GM21737 (cell line): ENCODE results near the gene RASGEF1B.

ENCODE experiments used
- ATAC-seq: cut with Tn5 transposase; IDR thresholded peaks from one replicate; pipeline ENCODE4 v1.9.1; 2021; ENCODE audit warnings: mild to moderate bottlenecking, moderate library complexity; ENCODE audit not compliant: unreplicated experiment

RASGEF1B gene

GRCh38 chr4:81471588-81472280 is at the start of gene RASGEF1B:
Gene RASGEF1B (minus strand): TSS chr4:81471907. CDS start chr4:81459508, 12,399 bp downstream.
- ATAC-seq = peak; percentile 92

GRCh38 chr4:81519856-81520255 is 48.1 kb upstream of the RASGEF1B start:
- no peak for ATAC-seq

- no peak for ATAC-seq
Measured at GRCh38 chr4:81519427-81519773, 47.7 kb upstream of the RASGEF1B start.

GRCh38 chr4:81518762-81519426 is 47.2 kb upstream of the RASGEF1B start:
- ATAC-seq = no peak

- ATAC-seq = no peak
Measured at GRCh38 chr4:81516241-81516640, 44.5 kb upstream of the RASGEF1B start.

GRCh38 chr4:81512757-81513501 is 41.2 kb upstream of the RASGEF1B start:
- no peak for ATAC-seq

- ATAC-seq = no peak
Measured at GRCh38 chr4:81512001-81512756, 40.5 kb upstream of the RASGEF1B start.

GRCh38 chr4:81510643-81511178 is 39.0 kb upstream of the RASGEF1B start:
- ATAC-seq = no peak

GRCh38 chr4:81509822-81510221 is 38.1 kb upstream of the RASGEF1B start:
- no peak for ATAC-seq

- ATAC-seq = no peak
Measured at GRCh38 chr4:81509191-81509590, 37.5 kb upstream of the RASGEF1B start.

- no peak for ATAC-seq
Measured at GRCh38 chr4:81508411-81509185, 36.9 kb upstream of the RASGEF1B start.

GRCh38 chr4:81507530-81507929 is 35.8 kb upstream of the RASGEF1B start:
- ATAC-seq = no peak

- ATAC-seq = peak; percentile 45
Measured at GRCh38 chr4:81506731-81507130, 35.0 kb upstream of the RASGEF1B start.

- ATAC-seq = no peak
Measured at GRCh38 chr4:81505726-81506125, 34.0 kb upstream of the RASGEF1B start.

GRCh38 chr4:81505004-81505598 is 33.4 kb upstream of the RASGEF1B start:
- ATAC-seq = no peak

- no peak for ATAC-seq
Measured at GRCh38 chr4:81504112-81505003, 32.7 kb upstream of the RASGEF1B start.

GRCh38 chr4:81503586-81503985 is 31.9 kb upstream of the RASGEF1B start:
- ATAC-seq = no peak

GRCh38 chr4:81502564-81502963 is 30.9 kb upstream of the RASGEF1B start:
- no peak for ATAC-seq

GRCh38 chr4:81499840-81500239 is 28.1 kb upstream of the RASGEF1B start:
- no peak for ATAC-seq
